ENCODE results near the gene UBR4.

DNA sequence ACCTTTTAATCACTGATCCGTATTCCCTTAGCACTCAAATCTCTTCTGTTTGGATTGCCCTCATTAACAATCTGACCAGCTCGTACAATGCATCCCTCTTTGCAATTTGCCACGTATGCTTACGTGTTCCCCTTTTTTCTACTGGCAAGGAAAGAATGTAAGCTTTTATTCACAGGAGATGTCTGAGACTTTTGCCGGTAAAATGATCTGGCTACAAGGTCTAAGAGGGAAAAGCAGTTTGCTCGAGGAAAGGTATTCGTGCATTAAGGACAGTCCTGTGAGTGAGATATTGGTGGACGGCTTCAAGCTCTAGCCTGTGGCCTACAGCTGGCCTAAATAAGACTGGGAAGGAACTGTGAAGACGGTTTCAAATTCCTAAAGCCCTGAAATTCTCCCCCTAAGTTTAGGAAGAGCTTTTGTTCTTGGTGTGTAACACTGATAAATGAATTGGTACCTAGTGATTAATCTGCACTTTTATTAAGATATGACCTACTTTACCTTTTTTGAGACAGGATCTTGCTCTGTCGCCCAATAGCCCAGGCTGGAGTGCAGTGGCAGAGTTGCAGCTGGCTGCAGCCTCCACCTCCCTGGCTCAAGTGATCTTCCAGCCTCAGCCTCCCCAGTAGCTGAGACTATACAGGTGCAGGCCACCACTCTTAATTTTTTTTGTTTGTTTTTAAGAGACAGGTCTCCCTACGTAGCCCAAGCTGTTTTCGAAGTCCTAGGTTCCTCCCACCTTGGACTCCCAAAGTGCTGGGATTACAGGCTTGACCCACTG, 895 bp upstream of the UBR4 start:
- TF ChIP-seq, protein P1, sequence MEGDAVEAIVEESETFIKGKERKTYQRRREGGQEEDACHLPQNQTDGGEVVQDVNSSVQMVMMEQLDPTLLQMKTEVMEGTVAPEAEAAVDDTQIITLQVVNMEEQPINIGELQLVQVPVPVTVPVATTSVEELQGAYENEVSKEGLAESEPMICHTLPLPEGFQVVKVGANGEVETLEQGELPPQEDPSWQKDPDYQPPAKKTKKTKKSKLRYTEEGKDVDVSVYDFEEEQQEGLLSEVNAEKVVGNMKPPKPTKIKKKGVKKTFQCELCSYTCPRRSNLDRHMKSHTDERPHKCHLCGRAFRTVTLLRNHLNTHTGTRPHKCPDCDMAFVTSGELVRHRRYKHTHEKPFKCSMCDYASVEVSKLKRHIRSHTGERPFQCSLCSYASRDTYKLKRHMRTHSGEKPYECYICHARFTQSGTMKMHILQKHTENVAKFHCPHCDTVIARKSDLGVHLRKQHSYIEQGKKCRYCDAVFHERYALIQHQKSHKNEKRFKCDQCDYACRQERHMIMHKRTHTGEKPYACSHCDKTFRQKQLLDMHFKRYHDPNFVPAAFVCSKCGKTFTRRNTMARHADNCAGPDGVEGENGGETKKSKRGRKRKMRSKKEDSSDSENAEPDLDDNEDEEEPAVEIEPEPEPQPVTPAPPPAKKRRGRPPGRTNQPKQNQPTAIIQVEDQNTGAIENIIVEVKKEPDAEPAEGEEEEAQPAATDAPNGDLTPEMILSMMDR (IDR thresholded peaks at IDR 0.05; ENCODE audit: low read depth, low read length), result no peak
- TF ChIP-seq EZH2phosphoT487 (IDR thresholded peaks at IDR 0.05; ENCODE audit: low read depth), result no peak

All from OCI-LY3 (cell line).